Upper lobe of left lung (tissue), 6 donors: ENCODE results near the gene IL4R. TPM values are rescaled to one million over a fixed set of nuclear protein-coding genes. Genes with fewer than 3 reads are reported as not detected.

Experiments used
- ATAC-seq, 2 donors: fragments of 200-7000 bp; cut with Tn5 transposase; one replicate each; pipeline ENCODE4 v1.9.1; 2022; ENCODE audit warnings: mild to moderate bottlenecking in 2 of 2, moderate library complexity in 2 of 2; ENCODE audit not compliant: low FRiP score in 2 of 2
- DNase-seq, 2 donors: peaks; one replicate each; pipeline ENCODE4 v3.0.0-alpha.2; 2019 to 2020
- H3K27ac ChIP-seq, 4 donors: fragments of 200-600 bp; sonication (generic); one replicate each; pipeline ENCODE4 v1.5.1; 2016 to 2019
- H3K27me3 ChIP-seq, 4 donors: fragments of 200-600 bp; sonication (generic); one replicate each; pipeline ENCODE4 v1.5.1; 2017 to 2019
- H3K36me3 ChIP-seq, 4 donors: fragments of 200-600 bp; sonication (generic); one replicate each; pipeline ENCODE4 v1.5.1; 2016 to 2019
- H3K4me1 ChIP-seq, 4 donors: fragments of 200-600 bp; sonication (generic); one replicate each; pipeline ENCODE4 v1.5.1; 2018 to 2019
- H3K4me3 ChIP-seq, 4 donors: fragments of 200-600 bp; sonication (generic); one replicate each; pipeline ENCODE4 v1.5.1; 2017 to 2019; ENCODE audit warnings: mild to moderate bottlenecking in 2 of 4, moderate library complexity in 1 of 4
- H3K9me3 ChIP-seq, 4 donors: fragments of 200-600 bp; sonication (generic); one replicate each; pipeline ENCODE4 v1.5.1; 2018 to 2019
- CTCF ChIP-seq, 6 experiments: fragments of 450-650 bp in 4 of 6; fragments of 200-600 bp in 2 of 6; sonication (generic) in 2 of 6; IDR thresholded peaks; one replicate each; pipeline ENCODE4 v1.5.1; 2016 to 2019; ENCODE audit warnings: antibody characterized with exemption in 6 of 6
- EP300 ChIP-seq, 4 donors: sonication (generic); formaldehyde crosslinking; IDR thresholded peaks; one replicate each; pipeline ENCODE4 v1.5.1; 2017; ENCODE audit warnings: antibody characterized with exemption in 4 of 4, control low read depth in 2 of 4
- POLR2A ChIP-seq, 4 donors: fragments of 450-650 bp; IDR thresholded peaks; one replicate each; pipeline ENCODE4 v1.5.1; 2016 to 2017; ENCODE audit warnings: antibody characterized with exemption in 4 of 4, mild to moderate bottlenecking in 2 of 4
- POLR2AphosphoS5 ChIP-seq, 2 donors: sonication (generic); formaldehyde crosslinking; IDR thresholded peaks; one replicate each; pipeline ENCODE4 v1.5.1; 2017; ENCODE audit warnings: antibody characterized with exemption in 2 of 2
- WGBS, 2 donors: methylation state at CpG; one replicate each; pipeline ENCODE4 v1.1.5; 2017 to 2018; 5-methylcytosine and 5-hydroxymethylcytosine counted together
- total RNA-seq, 6 donors: library from RNA; depleted of rRNA in 4 of 6; stranded (reverse); fragments of >200 nt in 4 of 6; gene quantifications; one replicate each; pipeline versions ENCODE4 v1.1.0 to v1.2.1, GENCODE V29; 2016 to 2021
- donor health status: DM: no; HTN: no; CAD: no; lungs with moderate emphysema.
- donor health status: DM: no; HTN: yes; CAD: no; lungs with severe emphysema.

The IL4R gene
- total RNA-seq, 6 donors from 2014 or later, result 87.0 to 202 (median 153) TPM

- H3K27me3 ChIP-seq, result no peaks in the 10 kb centered on the region
- H3K4me3 ChIP-seq, result no peak overlapping the region
- WGBS, 2 donors, result 50 to 55% methylated on average over 11 of the region's 11 CpGs
- TF ChIP-seq POLR2A (IDR thresholded peaks at IDR 0.05), result no peak
- no peak for TF ChIP-seq POLR2AphosphoS5 (IDR thresholded peaks at IDR 0.05)
- TF ChIP-seq EP300 (IDR thresholded peaks at IDR 0.05), result no peak
- no peak for TF ChIP-seq CTCF (IDR thresholded peaks at IDR 0.05)
- H3K4me1 ChIP-seq, result peaks cover 22 to 45% (median 35%) of the 10 kb centered on the region in 4 donors
- DNase-seq (no peak), ATAC-seq (no peak)
- no peaks in the 10 kb centered on the region for H3K9me3 ChIP-seq
- H3K27ac ChIP-seq, result peak overlapping the region in 3 of 4 donors; percentile 12 to 80 (median 69)
- H3K36me3 ChIP-seq, result no peaks in the 10 kb centered on the region
Measured at GRCh38 chr16:27400751-27401620, 87.2 kb downstream of the IL4R start.

- H3K36me3 ChIP-seq, result no peaks in the 10 kb centered on the region
- peak within 1 kb of the TSS; percentile 32 to 51 (median 39) for H3K4me3 ChIP-seq
- WGBS, 2 donors, result 17 to 18% methylated on average over 8 to 14 of the region's 23 CpGs
- TF ChIP-seq EP300 (IDR thresholded peaks at IDR 0.05) (peak in 1 of 4 donors; percentile 19), POLR2AphosphoS5 (IDR thresholded peaks at IDR 0.05) (peak in 1 of 2 donors; percentile 74), POLR2A (IDR thresholded peaks at IDR 0.05) (peak in 1 of 4 donors; percentile 61), CTCF (IDR thresholded peaks at IDR 0.05) (no peak)
- DNase-seq (peak; percentile 72 to 93), ATAC-seq (peak; percentile 77 to 86)
- peak within 1 kb of the TSS; percentile 54 to 80 (median 79) for H3K27ac ChIP-seq
- H3K4me1 ChIP-seq, result peaks cover 23 to 51% (median 41%) of the 10 kb centered on the region in 4 donors
- H3K9me3 ChIP-seq, result no peaks in the 10 kb centered on the region
- no peaks in the 10 kb centered on the region for H3K27me3 ChIP-seq
Measured at GRCh38 chr16:27401768-27402568, 88.2 kb downstream of the IL4R start, which contains the start of gene IL21R. Gene IL21R, plus strand, starts transcription at chr16:27402174. Its CDS starts 27,898 bp downstream, at chr16:27430072.

- Histone ChIP-seq H3K4me3 (peak overlapping the region; percentile 32 to 51 (median 39)), H3K27ac (peak overlapping the region; percentile 54 to 80 (median 79)), H3K4me1 (peaks cover 23 to 57% (median 43%) of the 10 kb centered on the region in 4 donors), H3K36me3 (no peaks in the 10 kb centered on the region), H3K27me3 (no peaks in the 10 kb centered on the region), H3K9me3 (no peaks in the 10 kb centered on the region)
- ATAC-seq (no peak), DNase-seq (no peak)
- no peak for TF ChIP-seq POLR2AphosphoS5 (IDR thresholded peaks at IDR 0.05)
- no peak for TF ChIP-seq CTCF (IDR thresholded peaks at IDR 0.05)
- WGBS, 2 donors, result 34 to 43% methylated on average over 8 of the region's 8 CpGs
Measured at GRCh38 chr16:27402569-27402963, 88.8 kb downstream of the IL4R start.

GRCh38 chr16:27402964-27403600, 89.3 kb downstream of the IL4R start:
- Histone ChIP-seq H3K4me1 (peaks cover 23 to 62% (median 43%) of the 10 kb centered on the region in 4 donors), H3K27me3 (no peaks in the 10 kb centered on the region), H3K36me3 (no peaks in the 10 kb centered on the region), H3K4me3 (peak overlapping the region; percentile 32 to 51 (median 39)), H3K9me3 (no peaks in the 10 kb centered on the region), H3K27ac (peak overlapping the region; percentile 54 to 80 (median 79))
- DNase-seq (no peak), ATAC-seq (no peak)
- WGBS, 2 donors, result 80 to 82% methylated on average over 19 to 20 of the region's 20 CpGs
- TF ChIP-seq POLR2AphosphoS5 (IDR thresholded peaks at IDR 0.05) (no peak), EP300 (IDR thresholded peaks at IDR 0.05) (no peak), CTCF (IDR thresholded peaks at IDR 0.05) (no peak), POLR2A (IDR thresholded peaks at IDR 0.05) (no peak)
